Ishikawa (cell line): ENCODE data around the gene KIFC3.

Source experiments
- CEBPB ChIP-seq: IDR thresholded peaks from 2 replicates; pipeline ENCODE4 v1.6.1; 2012
- CREB1 ChIP-seq: IDR thresholded peaks from 2 replicates; pipeline ENCODE4 v1.6.1; 2012; ENCODE audit warnings: low read depth
- EGR1 ChIP-seq: IDR thresholded peaks from 2 replicates; pipeline ENCODE4 v1.6.1; 2012
- EP300 ChIP-seq: IDR thresholded peaks from 2 replicates; pipeline ENCODE4 v1.6.1; 2012; ENCODE audit warnings: borderline replicate concordance
- RAD21 ChIP-seq: IDR thresholded peaks from 2 replicates; pipeline ENCODE4 v1.6.1; 2012; ENCODE audit warnings: low read depth
- TAF1 ChIP-seq: IDR thresholded peaks from 2 replicates; pipeline ENCODE4 v1.6.1; 2012; ENCODE audit warnings: low read depth, mild to moderate bottlenecking
- TF ChIP-seq, protein P1 (sequence below): IDR thresholded peaks from 2 replicates; pipeline ENCODE4 v1.6.1; 2012
- TF ChIP-seq, protein P2 (sequence below): IDR thresholded peaks from 2 replicates; pipeline ENCODE4 v1.6.1; 2012; ENCODE audit warnings: low read depth, mild to moderate bottlenecking

DNA sequence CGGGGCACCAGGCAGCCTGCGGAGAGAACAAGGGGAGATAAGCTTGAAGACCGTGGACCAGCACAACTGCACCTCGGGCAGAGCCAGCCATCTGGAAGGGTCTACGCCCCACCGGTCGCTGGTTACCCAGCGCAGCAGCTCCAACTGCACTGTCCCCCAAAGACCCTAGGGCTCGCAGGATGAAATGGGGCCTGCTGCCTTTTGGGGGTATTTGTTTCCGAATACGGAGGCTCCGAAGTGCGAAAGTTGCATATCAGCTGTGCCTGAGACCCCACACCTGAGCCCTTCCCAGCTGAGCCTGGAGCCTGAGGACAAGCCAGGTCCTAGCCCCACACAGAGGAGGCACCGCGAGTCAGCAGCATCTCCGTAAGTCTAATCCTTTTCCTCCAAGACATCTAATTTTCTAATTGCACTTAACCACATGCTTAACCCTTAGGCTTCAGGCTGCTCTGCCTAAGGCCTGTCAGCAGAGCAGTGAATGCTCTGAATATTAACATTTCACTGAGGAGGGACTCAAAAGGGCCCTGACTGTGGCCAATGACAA, 4.0 kb downstream of the KIFC3 start:
- TF ChIP-seq EP300 (no peak), TAF1 (no peak), CEBPB (no peak), EGR1 (no peak), CREB1 (no peak), RAD21 (no peak)
- TF ChIP-seq, protein P1, sequence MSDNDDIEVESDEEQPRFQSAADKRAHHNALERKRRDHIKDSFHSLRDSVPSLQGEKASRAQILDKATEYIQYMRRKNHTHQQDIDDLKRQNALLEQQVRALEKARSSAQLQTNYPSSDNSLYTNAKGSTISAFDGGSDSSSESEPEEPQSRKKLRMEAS: no peak
- TF ChIP-seq, protein P2, sequence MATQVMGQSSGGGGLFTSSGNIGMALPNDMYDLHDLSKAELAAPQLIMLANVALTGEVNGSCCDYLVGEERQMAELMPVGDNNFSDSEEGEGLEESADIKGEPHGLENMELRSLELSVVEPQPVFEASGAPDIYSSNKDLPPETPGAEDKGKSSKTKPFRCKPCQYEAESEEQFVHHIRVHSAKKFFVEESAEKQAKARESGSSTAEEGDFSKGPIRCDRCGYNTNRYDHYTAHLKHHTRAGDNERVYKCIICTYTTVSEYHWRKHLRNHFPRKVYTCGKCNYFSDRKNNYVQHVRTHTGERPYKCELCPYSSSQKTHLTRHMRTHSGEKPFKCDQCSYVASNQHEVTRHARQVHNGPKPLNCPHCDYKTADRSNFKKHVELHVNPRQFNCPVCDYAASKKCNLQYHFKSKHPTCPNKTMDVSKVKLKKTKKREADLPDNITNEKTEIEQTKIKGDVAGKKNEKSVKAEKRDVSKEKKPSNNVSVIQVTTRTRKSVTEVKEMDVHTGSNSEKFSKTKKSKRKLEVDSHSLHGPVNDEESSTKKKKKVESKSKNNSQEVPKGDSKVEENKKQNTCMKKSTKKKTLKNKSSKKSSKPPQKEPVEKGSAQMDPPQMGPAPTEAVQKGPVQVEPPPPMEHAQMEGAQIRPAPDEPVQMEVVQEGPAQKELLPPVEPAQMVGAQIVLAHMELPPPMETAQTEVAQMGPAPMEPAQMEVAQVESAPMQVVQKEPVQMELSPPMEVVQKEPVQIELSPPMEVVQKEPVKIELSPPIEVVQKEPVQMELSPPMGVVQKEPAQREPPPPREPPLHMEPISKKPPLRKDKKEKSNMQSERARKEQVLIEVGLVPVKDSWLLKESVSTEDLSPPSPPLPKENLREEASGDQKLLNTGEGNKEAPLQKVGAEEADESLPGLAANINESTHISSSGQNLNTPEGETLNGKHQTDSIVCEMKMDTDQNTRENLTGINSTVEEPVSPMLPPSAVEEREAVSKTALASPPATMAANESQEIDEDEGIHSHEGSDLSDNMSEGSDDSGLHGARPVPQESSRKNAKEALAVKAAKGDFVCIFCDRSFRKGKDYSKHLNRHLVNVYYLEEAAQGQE: no peak
